Measurements from ENCODE around the gene KRT6C.
"Not testable (repeated sequence)": the region's sequence is repeated elsewhere in the genome, so short reads cannot be mapped to it uniquely, and the experiment has no call there.

KRT6C gene

DNA sequence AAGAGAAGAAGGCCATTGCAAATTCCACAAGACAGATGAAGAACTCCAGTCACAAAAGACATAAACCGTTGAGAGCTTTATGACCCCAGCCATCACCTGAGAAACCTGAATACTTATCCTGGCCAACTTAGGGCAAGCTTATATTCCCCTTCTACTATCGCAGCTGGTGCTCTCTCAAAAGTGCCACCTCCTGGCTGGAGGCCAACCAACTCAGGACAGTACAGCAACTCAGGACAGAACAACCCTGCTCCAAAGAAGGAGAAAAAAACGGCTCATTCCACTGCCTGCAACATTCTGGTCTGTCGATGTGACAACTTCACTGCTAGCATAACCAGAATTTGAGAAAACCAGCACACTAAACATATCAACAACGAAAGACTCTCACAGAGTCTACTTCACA lies 11.9 kb downstream of the KRT6C start:
- TF ChIP-seq, protein P1, sequence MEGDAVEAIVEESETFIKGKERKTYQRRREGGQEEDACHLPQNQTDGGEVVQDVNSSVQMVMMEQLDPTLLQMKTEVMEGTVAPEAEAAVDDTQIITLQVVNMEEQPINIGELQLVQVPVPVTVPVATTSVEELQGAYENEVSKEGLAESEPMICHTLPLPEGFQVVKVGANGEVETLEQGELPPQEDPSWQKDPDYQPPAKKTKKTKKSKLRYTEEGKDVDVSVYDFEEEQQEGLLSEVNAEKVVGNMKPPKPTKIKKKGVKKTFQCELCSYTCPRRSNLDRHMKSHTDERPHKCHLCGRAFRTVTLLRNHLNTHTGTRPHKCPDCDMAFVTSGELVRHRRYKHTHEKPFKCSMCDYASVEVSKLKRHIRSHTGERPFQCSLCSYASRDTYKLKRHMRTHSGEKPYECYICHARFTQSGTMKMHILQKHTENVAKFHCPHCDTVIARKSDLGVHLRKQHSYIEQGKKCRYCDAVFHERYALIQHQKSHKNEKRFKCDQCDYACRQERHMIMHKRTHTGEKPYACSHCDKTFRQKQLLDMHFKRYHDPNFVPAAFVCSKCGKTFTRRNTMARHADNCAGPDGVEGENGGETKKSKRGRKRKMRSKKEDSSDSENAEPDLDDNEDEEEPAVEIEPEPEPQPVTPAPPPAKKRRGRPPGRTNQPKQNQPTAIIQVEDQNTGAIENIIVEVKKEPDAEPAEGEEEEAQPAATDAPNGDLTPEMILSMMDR (IDR thresholded peaks at IDR 0.05; ENCODE audit: control insufficient read depth, insufficient read depth, low read depth, low read length, missing control alignments), result no peak
- no peak for DNase-seq (ENCODE audit: low read depth)

DNA sequence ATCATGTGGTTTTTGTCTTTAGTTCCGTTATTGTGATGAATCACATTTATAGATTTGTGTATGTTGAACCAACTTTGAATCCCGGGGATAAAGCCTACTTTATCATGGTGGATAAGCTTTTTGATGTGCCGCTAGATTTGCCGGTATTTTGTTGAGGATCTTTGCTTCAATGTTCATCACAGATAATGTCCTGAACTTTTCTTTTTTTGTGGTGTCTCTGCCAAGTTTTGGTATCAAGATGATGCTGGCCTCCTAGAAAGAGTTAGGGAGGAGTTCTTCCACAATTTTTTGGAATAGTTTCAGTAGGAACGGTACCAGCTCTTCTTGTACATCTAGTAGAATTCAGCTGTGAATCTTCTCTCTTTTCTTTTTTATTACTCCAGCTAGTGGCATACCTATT lies 14.7 kb downstream of the KRT6C start:
- TF ChIP-seq, protein P1 (IDR thresholded peaks at IDR 0.05; ENCODE audit: control insufficient read depth, insufficient read depth, low read depth, low read length, missing control alignments), result no peak
- DNase-seq (ENCODE audit: low read depth), result no peak
- no peak overlapping the region for H3K4me3 ChIP-seq (ENCODE audit: control insufficient read depth, low read depth, low read length)

More for the DNA sequence above, 11.9 kb downstream of the KRT6C start:
- no peak overlapping the region for H3K4me3 ChIP-seq (ENCODE audit: control insufficient read depth, low read depth, low read length)

DNA sequence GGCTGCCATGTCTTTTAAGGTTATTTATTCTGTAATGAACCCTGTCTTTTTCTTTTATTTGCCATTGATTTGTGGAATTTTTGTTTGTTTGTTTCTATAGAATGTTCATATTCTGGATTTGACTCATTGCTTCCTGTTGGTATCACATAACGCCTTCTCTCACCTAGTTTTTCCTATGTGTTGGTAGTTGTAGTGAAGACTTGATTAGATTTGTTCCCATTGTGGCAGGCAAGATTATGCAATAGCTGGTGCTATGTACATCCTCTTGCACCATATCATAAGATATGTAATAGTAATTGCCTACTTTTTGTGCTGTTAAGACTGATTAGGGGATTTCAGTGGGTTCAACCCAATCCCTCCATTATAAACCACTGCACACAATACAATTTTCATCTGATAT lies 17.8 kb downstream of the KRT6C start:
- TF ChIP-seq, protein P1 (IDR thresholded peaks at IDR 0.05; ENCODE audit: control insufficient read depth, insufficient read depth, low read depth, low read length, missing control alignments), result no peak
- no peak for DNase-seq (ENCODE audit: low read depth)

DNA sequence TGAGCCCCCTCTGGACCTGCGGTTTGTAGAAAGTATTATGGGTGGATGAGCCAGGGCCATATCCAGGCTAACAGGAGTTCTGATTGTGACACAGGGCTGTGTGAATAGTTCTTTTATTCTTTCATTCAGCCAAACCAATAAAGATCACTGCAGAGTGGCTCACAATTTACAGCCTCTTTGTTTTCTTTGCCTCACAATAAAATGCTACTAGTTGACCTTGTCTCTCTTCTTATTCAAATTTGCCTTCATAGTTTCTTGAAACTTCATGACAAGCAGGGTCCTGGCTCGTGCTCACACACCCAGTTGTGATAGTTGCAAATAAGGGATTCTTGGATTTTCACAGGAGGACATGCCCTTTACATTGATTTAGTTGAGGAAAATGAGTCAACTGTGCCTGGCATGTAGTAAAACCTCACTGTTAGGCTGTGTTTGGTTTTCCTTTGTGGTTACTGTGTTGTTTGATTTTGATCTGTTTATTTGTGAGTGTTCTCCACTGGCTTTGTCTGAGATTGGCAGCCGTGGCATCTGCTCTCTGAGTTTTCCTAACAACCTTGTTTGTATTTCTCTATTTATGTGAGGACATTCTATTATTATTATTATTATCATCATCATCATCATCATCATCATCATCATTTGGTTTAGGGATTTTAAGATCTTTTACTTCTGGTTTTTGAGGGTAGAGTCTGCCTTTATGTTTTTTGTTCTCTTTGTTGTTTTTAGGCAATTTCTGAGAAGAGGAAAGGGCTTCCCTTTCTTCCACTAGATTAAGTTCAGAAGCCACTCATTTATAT lies 19.0 kb downstream of the KRT6C start:
- DNase-seq (ENCODE audit: low read depth), result no peak
- H3K4me3 ChIP-seq (ENCODE audit: control insufficient read depth, low read depth, low read length), result no peak overlapping the region
- TF ChIP-seq, protein P1 (IDR thresholded peaks at IDR 0.05; ENCODE audit: control insufficient read depth, insufficient read depth, low read depth, low read length, missing control alignments), result no peak

More for the DNA sequence above, 17.8 kb downstream of the KRT6C start:
- no peak overlapping the region for H3K4me3 ChIP-seq (ENCODE audit: control insufficient read depth, low read depth, low read length)

DNA sequence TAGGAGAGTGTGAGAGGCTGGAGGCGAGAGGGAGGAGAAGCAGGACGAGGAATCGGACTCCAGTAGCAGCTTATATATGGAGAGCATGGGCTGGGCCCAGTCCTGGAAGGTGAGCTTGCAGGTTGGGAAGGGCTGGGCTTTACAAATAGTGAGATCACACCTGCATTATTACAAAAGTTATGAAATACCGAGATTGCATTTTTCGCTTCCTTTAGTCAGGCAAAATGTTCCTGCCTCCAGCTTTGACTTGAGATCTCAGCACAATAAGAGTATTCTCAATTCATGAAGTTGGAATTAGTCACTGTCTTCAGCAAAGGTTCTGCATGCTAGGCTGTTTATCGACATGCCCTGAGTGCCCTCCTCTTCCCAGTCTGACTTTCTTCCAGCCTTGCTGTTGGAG lies 21.5 kb downstream of the KRT6C start, which contains the start of gene KRT6B:
TSS of gene KRT6B (minus strand) at position 46 of the 400 bp plus-strand sequence. CDS start 68 bp downstream, outside the sequence.
- no peak within 1 kb of the TSS for H3K4me3 ChIP-seq (ENCODE audit: control insufficient read depth, low read depth, low read length)
- TF ChIP-seq, protein P1 (IDR thresholded peaks at IDR 0.05; ENCODE audit: control insufficient read depth, insufficient read depth, low read depth, low read length, missing control alignments), result no peak
- DNase-seq (ENCODE audit: low read depth), result no peak

DNA sequence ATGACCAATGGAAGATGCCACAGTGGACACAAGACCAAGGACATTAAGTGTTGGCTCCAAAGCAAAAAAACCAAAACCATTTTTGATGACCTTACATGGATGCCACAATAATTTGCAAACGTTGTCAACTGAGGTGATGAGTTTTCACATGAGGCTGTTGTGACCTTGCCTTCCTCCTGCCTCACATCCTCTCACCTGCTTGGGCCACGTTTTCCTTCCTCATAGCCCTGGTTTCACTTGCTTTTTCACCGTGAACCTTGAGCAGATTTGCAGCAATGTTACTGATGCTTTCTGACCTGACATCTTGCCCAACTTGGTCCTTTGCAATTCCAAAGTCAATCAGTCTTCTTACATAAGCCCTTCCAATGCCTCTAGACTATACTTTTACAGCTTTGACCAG lies 25.4 kb downstream of the KRT6C start:
- no peak for DNase-seq (ENCODE audit: low read depth)
- no peak overlapping the region for H3K4me3 ChIP-seq (ENCODE audit: control insufficient read depth, low read depth, low read length)
- TF ChIP-seq, protein P1 (IDR thresholded peaks at IDR 0.05; ENCODE audit: control insufficient read depth, insufficient read depth, low read depth, low read length, missing control alignments), result no peak

DNA sequence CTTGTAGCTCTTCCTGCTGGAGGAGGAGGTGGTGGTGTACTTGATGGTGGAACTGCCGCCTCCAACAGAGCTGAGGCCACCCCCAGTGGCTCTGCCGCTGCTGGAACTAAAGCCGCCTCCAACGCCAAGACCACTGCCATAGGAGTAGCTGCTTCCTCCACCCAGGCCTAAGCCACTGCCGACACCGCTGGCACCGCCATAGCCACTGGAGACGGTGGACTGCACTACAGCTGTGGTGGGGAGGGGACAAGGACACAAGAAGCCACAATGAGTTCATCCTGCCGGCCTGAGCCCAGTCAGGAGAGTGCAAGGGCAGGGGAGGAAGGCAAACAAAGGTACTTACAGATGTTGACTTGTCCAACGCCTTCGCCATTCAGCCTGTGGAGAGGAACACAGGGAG lies 26.4 kb downstream of the KRT6C start:
- DNase-seq (ENCODE audit: low read depth); H3K4me3 ChIP-seq (ENCODE audit: control insufficient read depth, low read depth, low read length): not testable (repeated sequence)
